Upper lobe of left lung (tissue), 6 donors: ENCODE results near the gene NUP42. TPM values are rescaled to one million over a fixed set of nuclear protein-coding genes. Genes with fewer than 3 reads are reported as not detected.

Experiments
- ATAC-seq, 2 donors: fragments of 200-7000 bp; cut with Tn5 transposase; one replicate each; pipeline ENCODE4 v1.9.1; 2022; ENCODE audit warnings: mild to moderate bottlenecking in 2 of 2, moderate library complexity in 2 of 2; ENCODE audit not compliant: low FRiP score in 2 of 2
- DNase-seq, 2 donors: peaks; one replicate each; pipeline ENCODE4 v3.0.0-alpha.2; 2019 to 2020
- H3K27ac ChIP-seq, 4 donors: fragments of 200-600 bp; sonication (generic); one replicate each; pipeline ENCODE4 v1.5.1; 2016 to 2019
- H3K27me3 ChIP-seq, 4 donors: fragments of 200-600 bp; sonication (generic); one replicate each; pipeline ENCODE4 v1.5.1; 2017 to 2019
- H3K36me3 ChIP-seq, 4 donors: fragments of 200-600 bp; sonication (generic); one replicate each; pipeline ENCODE4 v1.5.1; 2016 to 2019
- H3K4me1 ChIP-seq, 4 donors: fragments of 200-600 bp; sonication (generic); one replicate each; pipeline ENCODE4 v1.5.1; 2018 to 2019
- H3K4me3 ChIP-seq, 4 donors: fragments of 200-600 bp; sonication (generic); one replicate each; pipeline ENCODE4 v1.5.1; 2017 to 2019; ENCODE audit warnings: mild to moderate bottlenecking in 2 of 4, moderate library complexity in 1 of 4
- H3K9me3 ChIP-seq, 4 donors: fragments of 200-600 bp; sonication (generic); one replicate each; pipeline ENCODE4 v1.5.1; 2018 to 2019
- EP300 ChIP-seq, 4 donors: sonication (generic); formaldehyde crosslinking; IDR thresholded peaks; one replicate each; pipeline ENCODE4 v1.5.1; 2017; ENCODE audit warnings: antibody characterized with exemption in 4 of 4, control low read depth in 2 of 4
- POLR2A ChIP-seq, 4 donors: fragments of 450-650 bp; IDR thresholded peaks; one replicate each; pipeline ENCODE4 v1.5.1; 2016 to 2017; ENCODE audit warnings: antibody characterized with exemption in 4 of 4, mild to moderate bottlenecking in 2 of 4
- POLR2AphosphoS5 ChIP-seq, 2 donors: sonication (generic); formaldehyde crosslinking; IDR thresholded peaks; one replicate each; pipeline ENCODE4 v1.5.1; 2017; ENCODE audit warnings: antibody characterized with exemption in 2 of 2
- WGBS, 2 donors: methylation state at CpG; one replicate each; pipeline ENCODE4 v1.1.5; 2017 to 2018; 5-methylcytosine and 5-hydroxymethylcytosine counted together
- total RNA-seq, 6 donors: library from RNA; depleted of rRNA in 4 of 6; stranded (reverse); fragments of >200 nt in 4 of 6; gene quantifications; one replicate each; pipeline versions ENCODE4 v1.1.0 to v1.2.1, GENCODE V29; 2016 to 2021
- TF ChIP-seq, protein P1 (sequence below), 6 experiments: fragments of 450-650 bp in 4 of 6; fragments of 200-600 bp in 2 of 6; sonication (generic) in 2 of 6; IDR thresholded peaks; one replicate each; pipeline ENCODE4 v1.5.1; 2016 to 2019; ENCODE audit warnings: antibody characterized with exemption in 6 of 6
- donor health status: DM: no; HTN: no; CAD: no; lungs with moderate emphysema.
- donor health status: DM: no; HTN: yes; CAD: no; lungs with severe emphysema.

The NUP42 gene
- total RNA-seq, 6 donors from 2014 or later: 25.2 to 77.5 (median 32.9) TPM

DNA sequence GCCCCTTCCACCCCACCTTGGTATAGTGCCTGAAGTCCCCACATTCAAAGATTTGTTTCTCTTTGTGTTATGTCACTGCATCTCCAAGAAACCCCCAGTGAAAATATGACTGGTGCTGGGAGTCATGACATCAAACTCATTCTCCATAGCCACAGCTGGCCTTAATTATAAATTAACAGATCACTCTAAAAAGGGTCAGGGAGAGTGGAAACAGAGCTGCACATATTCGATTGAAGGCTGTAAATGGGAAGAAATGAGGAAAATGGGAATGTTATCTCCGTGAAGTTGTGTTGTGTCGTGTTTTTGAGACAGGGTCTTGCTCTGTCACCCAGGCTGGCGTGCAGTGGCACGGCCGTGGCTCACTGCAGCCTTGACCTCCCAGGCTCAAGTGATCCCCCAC, 24.2 kb upstream of the NUP42 start:
- peak in 1 of 2 donors; percentile 40 for DNase-seq
- 82 to 86% methylated on average over 5 to 6 of the region's 6 CpGs for WGBS, 2 donors
- no peak for ATAC-seq
- no peaks in the 10 kb centered on the region for H3K9me3 ChIP-seq
- TF ChIP-seq POLR2AphosphoS5 (IDR thresholded peaks at IDR 0.05) (no peak), POLR2A (IDR thresholded peaks at IDR 0.05) (no peak), EP300 (IDR thresholded peaks at IDR 0.05) (no peak)
- TF ChIP-seq, protein P1, sequence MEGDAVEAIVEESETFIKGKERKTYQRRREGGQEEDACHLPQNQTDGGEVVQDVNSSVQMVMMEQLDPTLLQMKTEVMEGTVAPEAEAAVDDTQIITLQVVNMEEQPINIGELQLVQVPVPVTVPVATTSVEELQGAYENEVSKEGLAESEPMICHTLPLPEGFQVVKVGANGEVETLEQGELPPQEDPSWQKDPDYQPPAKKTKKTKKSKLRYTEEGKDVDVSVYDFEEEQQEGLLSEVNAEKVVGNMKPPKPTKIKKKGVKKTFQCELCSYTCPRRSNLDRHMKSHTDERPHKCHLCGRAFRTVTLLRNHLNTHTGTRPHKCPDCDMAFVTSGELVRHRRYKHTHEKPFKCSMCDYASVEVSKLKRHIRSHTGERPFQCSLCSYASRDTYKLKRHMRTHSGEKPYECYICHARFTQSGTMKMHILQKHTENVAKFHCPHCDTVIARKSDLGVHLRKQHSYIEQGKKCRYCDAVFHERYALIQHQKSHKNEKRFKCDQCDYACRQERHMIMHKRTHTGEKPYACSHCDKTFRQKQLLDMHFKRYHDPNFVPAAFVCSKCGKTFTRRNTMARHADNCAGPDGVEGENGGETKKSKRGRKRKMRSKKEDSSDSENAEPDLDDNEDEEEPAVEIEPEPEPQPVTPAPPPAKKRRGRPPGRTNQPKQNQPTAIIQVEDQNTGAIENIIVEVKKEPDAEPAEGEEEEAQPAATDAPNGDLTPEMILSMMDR (IDR thresholded peaks at IDR 0.05): no peak
- peaks cover 0 to 46% (median 1%) of the 10 kb centered on the region in 4 donors for H3K36me3 ChIP-seq
- no peaks in the 10 kb centered on the region for H3K27me3 ChIP-seq
- no peaks in the 10 kb centered on the region for H3K4me1 ChIP-seq
- no peak overlapping the region for H3K4me3 ChIP-seq
- H3K27ac ChIP-seq: no peak overlapping the region

DNA sequence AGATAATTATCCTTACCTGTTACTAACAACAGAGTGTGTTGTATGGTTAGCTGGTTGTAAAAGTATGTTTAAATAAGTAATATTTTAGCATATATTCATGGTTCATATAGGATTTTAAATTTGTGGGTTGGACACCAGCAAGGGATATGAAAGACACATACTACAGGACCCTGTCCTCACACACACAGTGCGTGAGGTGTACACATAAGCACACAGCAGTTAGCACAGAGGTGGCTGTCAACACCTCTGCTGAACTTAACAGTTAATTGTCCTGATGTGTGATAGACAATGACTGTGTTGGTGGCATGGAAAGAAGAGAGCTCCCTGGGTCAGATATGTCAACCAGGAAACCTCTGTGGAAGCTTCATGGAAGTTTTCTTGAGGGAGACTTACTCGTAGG, 23.3 kb upstream of the NUP42 start:
- WGBS, 2 donors: 95 to 97% methylated on average over 2 of the region's 2 CpGs
- TF ChIP-seq POLR2AphosphoS5 (IDR thresholded peaks at IDR 0.05) (no peak), EP300 (IDR thresholded peaks at IDR 0.05) (no peak)
- no peak overlapping the region for H3K4me3 ChIP-seq

DNA sequence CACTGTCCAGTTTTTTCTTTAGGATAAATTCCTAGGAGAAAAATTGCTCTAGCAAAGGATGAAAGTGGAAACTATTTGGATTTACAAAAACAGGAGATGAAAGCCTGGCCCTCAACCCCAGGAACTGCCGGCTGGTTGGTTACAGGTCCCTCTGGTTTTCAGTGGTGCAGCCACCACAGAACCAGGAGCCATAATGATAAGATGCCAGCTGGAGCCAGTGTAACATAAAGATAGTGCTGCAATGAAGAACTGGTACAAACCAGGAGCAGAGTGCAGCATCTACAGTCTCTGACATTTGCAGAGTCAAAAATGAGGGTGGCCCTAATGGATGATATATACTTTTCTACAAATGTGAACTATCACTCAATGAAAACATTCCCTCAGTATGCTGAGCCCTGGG, 20.4 kb upstream of the NUP42 start:
- Histone ChIP-seq H3K4me3 (no peak overlapping the region), H3K9me3 (no peaks in the 10 kb centered on the region), H3K27ac (no peak overlapping the region), H3K4me1 (no peaks in the 10 kb centered on the region), H3K27me3 (no peaks in the 10 kb centered on the region), H3K36me3 (peaks cover 0 to 21% (median 0%) of the 10 kb centered on the region in 4 donors)
- TF ChIP-seq POLR2AphosphoS5 (IDR thresholded peaks at IDR 0.05) (no peak), EP300 (IDR thresholded peaks at IDR 0.05) (no peak), POLR2A (IDR thresholded peaks at IDR 0.05) (no peak)
- TF ChIP-seq, protein P1 (IDR thresholded peaks at IDR 0.05): no peak
- 91 to 100% methylated on average over 1 of the region's 1 CpG for WGBS, 2 donors
- ATAC-seq (no peak), DNase-seq (no peak)

More for the DNA sequence above, 23.3 kb upstream of the NUP42 start:
- Histone ChIP-seq H3K9me3 (no peaks in the 10 kb centered on the region), H3K27ac (no peak overlapping the region), H3K27me3 (no peaks in the 10 kb centered on the region), H3K36me3 (peaks cover 0 to 37% (median 0%) of the 10 kb centered on the region in 4 donors), H3K4me1 (no peaks in the 10 kb centered on the region)
- ATAC-seq (no peak), DNase-seq (no peak)

DNA sequence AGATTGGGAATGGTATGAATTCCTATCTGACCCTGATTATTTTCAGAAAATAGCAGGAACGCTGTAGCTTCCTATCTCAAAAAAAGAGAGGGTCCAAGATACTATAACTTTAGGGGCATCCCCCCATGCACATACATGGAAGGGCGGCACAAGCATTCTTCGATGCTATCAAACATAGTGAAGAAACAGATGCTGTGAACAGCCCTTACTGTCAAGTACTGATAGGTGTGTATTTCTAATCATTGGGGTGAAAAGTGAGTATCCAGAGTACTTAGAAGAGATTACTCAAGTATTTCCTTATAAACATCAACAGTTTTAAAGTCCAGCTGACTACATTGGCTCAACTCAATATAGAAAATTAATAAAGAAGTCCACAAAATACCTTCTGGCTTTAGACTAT, 17.0 kb upstream of the NUP42 start:
- Histone ChIP-seq H3K27ac (no peak overlapping the region), H3K27me3 (no peaks in the 10 kb centered on the region), H3K4me1 (no peaks in the 10 kb centered on the region), H3K36me3 (peaks cover 0 to 13% (median 2%) of the 10 kb centered on the region in 4 donors), H3K9me3 (no peaks in the 10 kb centered on the region), H3K4me3 (no peak overlapping the region)
- ATAC-seq: no peak
- no peak for DNase-seq
- TF ChIP-seq POLR2A (IDR thresholded peaks at IDR 0.05) (no peak), EP300 (IDR thresholded peaks at IDR 0.05) (no peak), POLR2AphosphoS5 (IDR thresholded peaks at IDR 0.05) (no peak)
- TF ChIP-seq, protein P1 (IDR thresholded peaks at IDR 0.05): no peak
- WGBS, 2 donors: 95 to 100% methylated on average over 3 of the region's 3 CpGs

DNA sequence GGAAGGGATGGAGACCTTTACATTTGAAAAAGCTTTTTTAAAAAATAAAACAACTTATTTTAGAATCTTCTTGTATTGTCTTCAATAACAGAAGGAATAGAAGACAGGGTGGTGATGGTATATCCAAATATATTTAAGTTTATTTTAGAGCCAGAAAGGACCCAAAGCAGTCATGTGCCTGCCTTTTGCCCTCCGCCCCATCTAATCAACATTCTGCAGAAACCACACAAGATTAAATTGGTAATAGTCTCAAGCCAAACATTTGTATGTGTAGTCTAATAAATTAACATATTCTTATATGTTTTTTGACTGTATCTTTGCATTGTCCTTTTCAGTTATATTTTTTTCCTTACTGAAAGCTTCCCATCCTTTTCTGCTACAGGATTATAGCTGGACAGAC, 16.5 kb upstream of the NUP42 start:
- H3K27ac ChIP-seq: no peak overlapping the region
- 100% methylated on average over 1 of the region's 1 CpG for WGBS, 2 donors

More for the DNA sequence above, 16.5 kb upstream of the NUP42 start:
- Histone ChIP-seq H3K4me1 (no peaks in the 10 kb centered on the region), H3K9me3 (no peaks in the 10 kb centered on the region), H3K36me3 (peaks cover 0 to 13% (median 2%) of the 10 kb centered on the region in 4 donors), H3K27me3 (no peaks in the 10 kb centered on the region), H3K4me3 (no peak overlapping the region)
- ATAC-seq: no peak
- TF ChIP-seq, protein P1 (IDR thresholded peaks at IDR 0.05): no peak
- TF ChIP-seq POLR2AphosphoS5 (IDR thresholded peaks at IDR 0.05): no peak
- TF ChIP-seq POLR2A (IDR thresholded peaks at IDR 0.05): no peak
- TF ChIP-seq EP300 (IDR thresholded peaks at IDR 0.05): no peak
- DNase-seq: no peak
